ENCODE results near the gene SMIM13.
A peak's percentile ranks its signal among the peaks of the same experiment; 100 is the strongest.

SMIM13 gene

DNA sequence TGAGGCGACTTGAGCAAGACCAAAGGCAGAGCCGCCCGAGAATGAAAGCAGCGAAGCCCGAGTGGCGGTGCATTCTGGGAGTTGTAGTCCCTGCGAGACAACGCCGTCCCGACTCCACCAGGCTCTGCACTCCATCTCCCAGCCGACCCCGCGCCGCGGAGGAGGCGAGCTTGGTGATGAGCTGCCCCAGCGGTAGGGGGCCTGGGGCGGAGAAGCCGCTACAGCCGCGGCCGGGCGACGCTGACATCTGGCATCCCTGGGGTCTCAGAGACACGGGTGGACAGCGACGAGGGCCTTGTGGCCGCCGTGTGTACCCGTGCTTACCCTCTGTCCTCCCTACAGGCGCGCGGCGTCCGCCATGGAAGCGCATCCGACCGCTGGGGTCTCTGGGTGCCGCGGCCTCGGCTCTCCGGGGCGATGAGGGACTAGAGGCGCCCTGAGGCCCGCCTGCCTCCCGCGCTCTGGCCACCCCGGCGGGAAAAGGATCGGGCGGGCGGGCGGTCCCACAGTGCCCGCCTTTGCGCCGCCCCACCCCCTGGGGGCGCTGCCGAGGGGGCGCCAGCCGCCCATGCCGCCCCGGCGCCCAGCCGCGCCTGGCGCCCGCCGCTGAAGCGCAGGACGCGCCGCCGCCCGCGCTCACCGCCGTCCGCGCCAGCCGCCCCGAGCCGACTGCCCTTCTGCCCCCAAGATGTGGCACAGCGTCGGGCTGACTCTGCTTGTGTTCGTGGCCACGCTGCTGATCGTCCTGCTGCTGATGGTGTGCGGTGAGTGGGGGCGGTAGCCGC lies at the start of gene SMIM13:
TSS of gene SMIM13 (plus strand) at position 209 of the 785 bp plus-strand sequence. CDS start at position 689, 480 bp downstream.
- peak; percentile 97 for DNase-seq

DNA sequence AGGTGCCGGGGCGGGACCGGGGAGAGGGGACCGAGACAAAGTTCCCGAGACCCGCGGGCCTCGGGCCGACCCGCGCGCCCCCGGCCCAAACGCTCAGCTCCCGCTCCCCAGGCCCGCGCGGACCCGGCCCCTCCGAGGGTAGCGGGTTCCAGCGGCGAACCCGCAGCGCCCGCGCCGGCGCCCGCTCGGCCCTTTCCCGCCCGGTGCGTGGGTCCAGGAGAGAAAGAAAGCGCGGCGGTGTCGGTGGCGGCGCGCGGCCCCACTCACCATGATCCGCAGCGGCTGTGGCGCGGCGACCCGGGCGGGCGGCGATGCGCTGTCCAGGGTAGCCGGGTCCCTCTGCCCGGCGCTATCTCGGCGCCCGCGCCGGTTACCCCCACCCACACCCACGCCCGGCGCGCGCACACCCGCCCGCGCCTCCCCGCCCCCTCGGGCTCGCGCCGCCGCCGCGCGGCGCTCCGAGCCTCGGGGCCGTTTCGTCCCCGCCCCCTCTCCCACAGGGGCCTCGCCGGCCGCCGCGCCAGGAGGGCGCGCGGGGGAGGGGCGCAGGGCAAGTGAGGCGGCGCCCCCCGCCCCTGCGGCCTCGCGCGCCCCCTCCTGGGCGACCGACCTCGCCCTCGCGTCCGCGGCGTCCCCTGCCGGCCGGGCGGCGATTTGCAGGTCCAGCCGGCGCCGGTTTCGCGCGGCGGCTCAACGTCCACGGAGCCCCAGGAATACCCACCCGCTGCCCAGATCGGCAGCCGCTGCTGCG lies 49.5 kb upstream of the SMIM13 start, which contains the start of gene ELOVL2:
TSS of gene ELOVL2 (minus strand) at position 345 of the 751 bp plus-strand sequence. CDS start at position 270, 75 bp downstream.
- peak; percentile 16 for DNase-seq

DNA sequence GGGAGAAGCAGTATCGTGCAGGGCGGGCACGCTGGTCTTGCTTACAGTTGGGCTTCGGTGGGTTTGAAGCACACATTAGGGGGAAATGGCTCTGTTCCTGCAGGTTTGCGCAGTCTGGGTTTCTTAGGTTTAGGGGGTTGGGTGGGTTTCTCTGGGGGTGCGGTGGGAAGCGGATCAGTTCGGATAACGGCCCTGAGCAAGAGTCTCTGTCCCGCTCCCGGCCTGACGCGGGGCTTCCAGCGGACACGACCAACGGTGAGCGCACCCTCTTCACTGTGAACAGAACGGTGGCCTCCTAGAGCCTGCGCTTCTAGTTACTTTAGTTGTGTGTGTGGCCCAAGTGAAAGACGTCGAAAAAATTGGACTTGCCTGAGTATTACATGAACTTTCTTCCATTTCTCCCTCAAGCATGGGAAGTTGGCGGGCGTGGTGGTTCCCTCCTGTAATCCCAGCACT lies 48.9 kb upstream of the SMIM13 start:
- DNase-seq = no peak

DNA sequence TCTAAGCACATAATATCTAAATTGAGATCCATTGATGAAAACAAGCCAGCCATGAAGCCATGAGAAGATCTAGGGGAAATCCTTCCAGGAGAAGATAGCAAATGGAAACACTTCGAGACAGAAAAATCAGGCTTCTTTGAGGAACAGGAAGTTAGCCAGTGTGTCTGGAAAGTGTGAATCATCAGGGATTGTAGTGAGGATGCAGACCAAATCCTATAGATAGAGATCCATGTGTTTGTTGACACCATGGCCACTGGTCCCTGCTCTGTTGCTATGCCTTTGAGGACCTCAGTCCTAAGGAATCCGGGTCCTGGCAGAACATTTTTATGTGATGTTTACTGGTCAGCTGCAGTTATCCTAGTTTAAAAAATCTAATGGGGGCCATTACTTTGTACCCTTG lies 42.9 kb upstream of the SMIM13 start:
- no peak for DNase-seq

DNA sequence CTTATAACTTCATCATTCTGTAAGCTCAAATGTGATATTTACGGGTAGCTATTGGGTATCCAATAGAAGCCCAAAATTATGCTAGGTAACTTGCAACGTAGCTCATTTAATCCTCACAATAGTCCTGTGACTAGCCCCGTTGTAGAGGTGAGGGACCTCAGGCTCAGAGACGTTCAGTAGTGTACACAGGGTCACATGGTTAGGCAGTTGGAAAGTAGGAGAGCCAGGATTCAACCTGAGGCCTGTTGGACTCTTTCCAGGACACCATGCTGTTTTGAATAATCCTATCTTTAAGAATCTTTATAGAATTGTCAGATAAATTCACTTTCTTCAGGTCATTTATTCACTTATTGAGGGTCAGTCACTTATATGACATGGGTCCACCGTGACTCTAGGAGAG lies 40.3 kb upstream of the SMIM13 start:
- no peak for DNase-seq

DNA sequence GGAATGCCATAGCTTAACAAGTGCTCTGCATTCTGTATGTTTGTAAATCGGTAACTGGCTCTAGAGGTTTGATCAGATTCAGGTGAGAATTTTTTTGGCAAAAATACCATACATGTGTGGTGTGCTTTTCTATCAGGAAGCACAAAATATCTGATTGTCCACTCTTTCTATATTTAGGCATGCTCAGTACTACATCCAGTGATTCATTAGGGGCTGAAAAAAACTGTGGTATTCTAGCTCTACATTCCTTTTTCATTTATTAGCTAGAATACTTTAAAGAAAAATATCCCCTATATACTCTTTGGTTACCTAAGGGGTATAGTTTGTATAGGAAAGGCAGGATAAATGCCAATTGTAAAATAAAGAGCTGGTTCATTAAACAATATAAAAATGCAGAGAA lies 38.9 kb upstream of the SMIM13 start:
- no peak for DNase-seq

DNA sequence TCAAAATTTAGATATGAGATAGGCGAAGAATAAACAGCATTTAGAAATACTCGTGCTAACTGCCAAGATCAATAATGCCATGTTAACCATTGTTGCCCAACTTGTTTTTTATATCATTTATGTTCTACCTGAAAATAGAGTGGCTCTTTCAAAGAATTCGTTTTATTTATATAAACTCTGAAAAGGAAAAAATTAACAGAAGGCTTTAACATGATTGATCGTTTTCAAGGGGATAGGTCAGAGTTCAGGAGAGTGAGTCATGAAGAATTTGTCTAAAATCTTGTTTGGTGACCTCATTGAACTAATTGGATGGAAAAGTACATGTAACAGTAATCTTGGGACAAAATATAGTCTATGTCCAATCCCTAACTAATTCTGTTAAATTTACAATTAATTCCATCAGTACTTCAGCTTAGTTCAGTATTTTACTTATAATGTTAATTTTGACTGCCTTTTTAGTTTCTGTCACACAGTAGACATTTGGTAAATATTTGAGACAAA lies 38.5 kb upstream of the SMIM13 start:
- no peak for DNase-seq

DNA sequence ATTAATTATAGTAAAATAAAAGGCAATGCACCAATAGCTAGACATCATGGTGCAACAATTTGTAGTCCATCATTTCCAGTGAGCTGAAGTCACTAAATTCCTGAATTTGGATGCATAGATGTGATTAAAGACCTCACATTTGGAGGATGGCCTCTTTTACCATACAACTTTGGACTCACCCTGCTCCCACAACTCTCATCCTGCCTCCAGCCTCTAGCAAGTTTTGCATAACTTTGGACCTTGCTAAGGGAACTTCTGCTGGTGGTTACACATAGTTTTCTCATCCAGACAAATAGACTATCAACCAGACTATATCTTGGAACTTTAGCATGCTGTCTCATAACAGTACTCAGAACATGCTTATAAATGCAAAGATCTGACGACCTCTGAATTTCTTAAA lies 36.8 kb upstream of the SMIM13 start:
- no peak for DNase-seq

DNA sequence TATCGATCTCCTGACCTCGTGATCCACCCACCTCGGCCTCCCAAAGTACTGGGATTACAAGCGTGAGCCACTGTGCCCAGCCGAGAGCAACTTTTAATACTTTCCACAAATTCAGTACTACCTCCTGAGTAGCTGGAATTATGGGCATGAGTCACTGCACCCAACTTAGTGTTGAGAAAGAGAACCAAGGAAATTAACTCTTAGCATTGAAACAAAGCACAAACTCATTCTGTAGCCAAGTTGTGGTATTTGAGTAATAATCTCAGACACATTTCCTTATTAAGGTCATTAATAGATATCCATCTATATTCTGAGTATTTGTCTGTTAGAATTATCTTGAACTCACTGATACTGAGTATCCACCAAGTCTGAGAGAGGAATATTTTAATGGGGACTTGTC lies 35.2 kb upstream of the SMIM13 start:
- no peak for DNase-seq

DNA sequence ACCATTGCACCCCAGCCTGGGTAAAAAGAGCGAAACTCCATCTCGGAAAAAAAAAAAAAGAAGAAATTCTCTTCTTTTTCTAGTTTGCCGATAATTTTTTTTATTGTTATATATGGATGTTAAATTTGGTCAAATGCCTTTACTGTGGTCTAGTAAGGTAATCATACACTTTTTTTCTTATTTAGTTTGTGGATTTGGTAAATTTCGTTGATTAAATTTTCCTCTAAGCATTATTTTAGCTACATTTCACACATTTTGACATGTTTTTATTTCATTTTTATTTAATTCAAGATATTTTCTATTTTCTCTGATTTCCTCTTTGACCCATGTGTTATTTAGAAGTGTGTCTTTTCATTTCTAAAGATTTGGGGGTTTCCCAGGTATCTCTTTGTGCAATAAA lies 31.6 kb upstream of the SMIM13 start:
- DNase-seq = no peak

DNA sequence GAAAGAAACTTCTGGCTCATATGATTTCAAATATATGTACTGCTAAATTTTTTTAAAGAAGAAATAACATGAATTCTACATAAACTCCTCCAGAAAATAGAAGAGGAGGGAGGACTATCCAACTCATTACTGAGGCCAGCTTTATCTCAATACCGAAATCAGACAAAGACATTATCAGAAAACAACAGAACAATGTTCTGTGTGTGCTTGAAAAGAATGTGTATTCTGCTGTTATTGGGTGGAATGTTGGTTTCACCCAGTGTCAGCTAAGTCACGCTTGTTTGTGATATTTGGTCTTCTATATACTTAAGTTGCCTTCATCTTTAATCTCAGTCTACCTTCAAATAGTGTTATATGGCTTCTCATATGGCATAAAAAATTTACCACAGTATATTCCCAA lies 30.9 kb upstream of the SMIM13 start:
- no peak for DNase-seq

DNA sequence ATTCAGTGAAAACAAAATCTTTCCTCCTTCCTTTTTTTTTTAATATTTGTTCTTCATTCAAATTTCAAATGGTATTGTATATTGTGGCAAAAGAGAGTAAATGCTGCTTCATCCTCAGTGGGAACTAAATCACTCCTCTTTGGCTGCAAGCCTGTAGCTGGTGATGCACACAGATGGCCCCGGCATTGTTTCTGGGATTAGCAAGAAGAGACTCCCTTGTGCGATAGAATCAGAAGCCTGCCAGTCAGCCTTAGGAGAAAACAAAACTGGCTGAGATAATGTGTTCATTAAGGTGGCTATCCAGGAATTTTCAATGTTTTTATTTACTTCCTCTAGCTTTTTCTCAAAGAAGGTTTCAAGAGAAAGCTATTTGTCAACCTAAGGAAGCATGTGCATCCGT lies 28.8 kb upstream of the SMIM13 start:
- DNase-seq = no peak

DNA sequence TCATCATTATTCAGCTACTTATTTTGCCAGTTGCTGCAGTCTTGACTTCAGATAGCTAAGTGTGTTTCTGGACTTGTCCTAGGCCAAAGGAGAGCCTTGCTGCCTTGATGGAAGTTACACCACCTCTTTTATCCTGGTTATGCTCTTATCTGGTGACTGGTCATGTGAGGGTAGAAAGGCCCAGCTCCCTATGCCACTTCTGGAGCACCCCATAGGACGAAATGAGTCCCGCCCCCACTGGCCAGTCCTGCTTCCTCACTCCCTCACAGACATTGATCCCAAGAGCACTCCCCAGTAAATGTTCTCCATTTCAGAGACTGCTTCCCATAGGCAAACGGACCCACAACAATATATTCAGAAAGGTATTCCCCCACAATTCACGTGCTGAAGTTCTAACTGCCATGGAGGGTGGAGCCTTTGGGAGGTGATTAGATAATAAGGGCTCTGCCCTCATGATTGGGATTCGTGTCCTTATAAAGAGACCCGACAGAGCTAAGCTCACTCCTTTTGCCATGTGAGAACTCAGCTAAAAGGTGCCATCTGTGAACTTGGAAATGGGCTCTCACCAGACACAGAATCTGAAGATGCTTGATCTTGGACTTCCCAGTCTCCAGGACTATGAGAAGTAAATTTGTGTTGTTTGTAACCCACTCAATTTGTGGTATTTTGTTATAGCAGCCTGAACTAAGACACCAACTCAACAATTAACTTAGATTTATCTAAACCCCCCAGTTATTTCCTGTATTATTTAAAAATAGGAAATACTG lies 28.0 kb upstream of the SMIM13 start:
- no peak for DNase-seq

DNA sequence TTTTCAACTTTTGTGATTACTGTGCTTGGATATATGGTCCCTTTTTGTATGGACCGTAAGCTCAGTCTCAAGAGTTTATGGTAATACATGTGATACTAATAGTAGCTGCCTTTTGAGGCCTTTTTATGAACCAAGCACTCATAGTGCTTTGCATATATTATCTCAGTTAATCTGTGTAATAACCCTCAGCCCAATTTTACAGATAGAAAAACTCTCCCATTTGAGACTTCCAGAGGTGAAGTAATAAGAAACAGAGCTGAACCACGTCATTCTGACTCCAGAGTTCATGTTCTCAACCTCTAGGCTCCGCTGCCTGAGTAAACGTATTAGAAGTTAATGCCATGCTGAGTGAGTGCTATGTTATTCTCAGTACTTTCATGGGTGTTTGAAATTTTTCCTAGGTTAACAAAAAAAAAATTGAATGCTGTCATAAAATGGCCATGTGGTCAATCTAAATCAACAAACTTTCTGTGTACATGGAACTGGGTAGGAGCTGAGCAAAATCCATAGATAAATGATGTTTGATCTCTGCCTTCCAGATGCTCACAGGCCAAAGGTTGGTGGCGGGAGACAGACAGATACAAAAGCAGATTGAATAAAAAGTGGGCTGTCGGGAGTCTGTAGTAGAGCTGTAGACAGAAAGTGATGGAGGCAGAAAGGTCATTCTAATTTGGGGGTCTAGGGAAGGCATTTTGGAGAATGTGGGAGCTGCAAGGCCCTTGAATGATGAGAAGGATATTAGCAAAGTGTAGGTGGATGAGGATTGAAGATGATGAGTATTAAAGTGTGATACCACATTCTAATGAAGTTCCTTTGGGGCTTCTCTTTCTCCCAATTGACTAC lies 26.9 kb upstream of the SMIM13 start:
- DNase-seq = no peak

DNA sequence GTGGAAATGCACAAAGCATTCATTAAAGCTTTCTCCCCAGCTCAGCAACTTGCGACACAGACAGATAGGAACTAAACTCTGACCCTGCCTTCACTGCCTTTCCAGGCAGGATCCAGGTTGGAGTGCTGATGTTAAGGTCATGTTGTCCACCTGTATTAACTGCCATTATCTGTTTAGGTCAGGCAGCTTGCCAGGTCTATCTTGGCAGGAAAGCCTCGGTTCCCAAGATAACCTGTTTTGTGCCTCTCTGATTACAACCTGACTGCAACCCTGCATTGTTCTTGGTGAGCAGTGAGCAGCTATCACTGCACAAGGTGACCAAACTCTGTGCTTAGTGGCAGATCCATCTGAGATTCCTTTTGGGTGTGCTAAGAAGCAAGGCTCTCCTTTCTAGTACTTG lies 26.3 kb upstream of the SMIM13 start:
- DNase-seq = no peak

DNA sequence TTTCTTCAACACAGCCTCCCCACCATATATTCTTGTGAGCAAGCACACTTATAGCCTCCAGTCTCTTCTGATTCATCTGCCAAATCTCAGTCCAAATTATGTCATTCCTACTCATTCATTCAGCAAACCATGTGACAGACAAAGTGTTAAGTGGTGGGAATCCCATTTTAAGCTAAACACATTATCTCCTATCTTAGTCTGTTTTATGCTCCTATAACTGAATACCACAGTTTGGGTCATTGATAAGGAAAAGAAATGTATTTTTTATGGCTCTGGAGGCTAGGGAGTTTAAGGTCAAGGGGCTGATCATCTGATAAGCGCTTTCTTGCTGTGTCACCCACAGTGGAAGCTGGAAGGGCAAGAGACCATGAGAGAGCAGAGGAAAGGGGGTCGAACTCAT lies 23.9 kb upstream of the SMIM13 start:
- no peak for DNase-seq

DNA sequence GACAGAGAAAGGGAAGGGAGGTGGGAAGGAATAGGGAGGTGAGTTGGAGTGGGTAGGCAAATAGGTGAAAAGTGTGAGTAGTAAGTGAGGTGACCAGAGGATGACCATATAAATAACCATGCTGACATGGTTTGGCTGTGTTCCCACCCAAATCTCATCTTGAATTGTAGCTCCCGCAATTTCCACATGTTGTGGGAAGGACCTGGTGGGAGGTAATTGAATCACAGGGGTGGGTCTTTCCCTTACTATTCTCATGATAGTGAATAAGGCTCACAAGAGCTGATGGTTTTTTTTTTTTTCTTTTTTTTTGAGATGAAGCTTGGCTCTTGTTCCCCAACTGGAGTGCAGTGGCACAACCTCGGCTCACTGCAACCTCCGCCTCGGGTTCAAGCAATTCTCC lies 21.5 kb upstream of the SMIM13 start:
- no peak for DNase-seq

DNA sequence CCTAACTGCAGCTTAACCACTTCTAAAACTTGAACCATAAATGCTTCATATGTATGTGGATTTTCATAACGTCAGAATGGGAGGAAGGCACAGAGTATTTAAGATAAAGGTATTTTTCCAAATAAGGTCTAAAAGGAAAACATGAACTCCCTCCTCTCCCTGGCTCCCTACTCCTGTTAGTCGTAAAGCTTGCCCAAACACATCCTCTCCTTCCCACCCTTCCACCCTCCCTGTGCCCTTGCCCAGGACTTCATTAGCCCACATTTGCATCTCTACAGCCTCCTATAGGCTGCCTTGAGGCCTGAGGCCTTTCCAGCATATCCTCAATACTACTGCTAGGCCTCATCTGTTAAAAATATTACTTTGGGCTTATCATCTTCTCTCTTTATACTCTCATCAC lies 17.1 kb upstream of the SMIM13 start:
- DNase-seq = no peak

DNA sequence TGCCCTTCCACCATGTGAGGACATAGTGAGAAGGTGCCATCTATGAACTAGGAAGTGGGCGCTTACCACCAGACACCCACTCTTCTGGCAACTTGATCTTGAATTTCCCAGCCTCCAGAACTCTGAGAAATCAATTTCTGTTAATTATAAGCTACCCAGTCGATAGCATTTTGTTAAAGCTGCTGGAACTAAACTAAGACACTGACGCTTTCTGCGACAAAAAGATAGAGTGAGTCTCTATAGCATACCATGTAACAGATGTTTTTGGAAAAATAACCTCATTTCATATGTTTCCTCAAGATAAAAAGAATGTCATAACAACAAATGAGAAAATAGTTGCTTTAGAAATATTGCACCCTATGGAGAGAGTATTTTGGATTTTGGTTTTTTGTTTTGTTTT lies 15.4 kb upstream of the SMIM13 start:
- no peak for DNase-seq

DNA sequence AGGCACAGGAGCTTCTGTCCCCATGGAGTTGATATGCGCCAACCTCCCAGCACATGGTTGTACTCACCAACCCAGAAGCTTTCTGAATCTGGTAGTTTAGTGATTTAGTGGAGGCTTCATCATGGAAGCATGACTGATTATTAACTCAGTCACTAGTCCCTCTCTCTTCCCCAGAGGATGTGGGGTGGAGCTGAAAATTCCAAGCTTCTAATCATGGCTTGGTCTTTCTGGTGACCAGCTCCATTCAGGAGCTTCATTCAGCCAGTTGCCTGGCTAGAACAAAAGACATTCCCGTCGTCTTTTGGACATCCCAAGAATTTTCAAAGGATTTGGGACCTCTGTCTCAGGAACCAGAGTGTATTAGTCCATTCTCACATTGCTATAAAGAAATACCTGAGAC lies 13.3 kb upstream of the SMIM13 start:
- DNase-seq = no peak

DNA sequence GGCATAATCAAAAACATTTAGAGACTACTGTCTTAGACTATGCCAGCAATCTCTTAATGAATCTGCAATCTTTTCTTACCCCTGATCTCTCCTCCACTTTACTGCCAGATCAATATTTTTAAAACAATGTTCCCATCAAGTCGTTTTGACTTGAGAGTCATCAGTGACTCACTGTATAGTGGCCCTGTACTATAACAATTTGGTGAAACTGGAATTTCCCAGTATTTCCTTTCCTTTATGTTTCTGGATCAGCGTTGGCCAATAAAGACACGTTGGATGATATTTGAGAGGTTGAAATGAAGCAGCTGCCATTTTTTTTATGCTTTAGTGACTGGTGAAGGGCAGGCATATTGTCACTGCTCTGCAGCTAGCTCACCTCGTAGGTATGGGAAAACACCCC lies 10.1 kb upstream of the SMIM13 start:
- no peak for DNase-seq

DNA sequence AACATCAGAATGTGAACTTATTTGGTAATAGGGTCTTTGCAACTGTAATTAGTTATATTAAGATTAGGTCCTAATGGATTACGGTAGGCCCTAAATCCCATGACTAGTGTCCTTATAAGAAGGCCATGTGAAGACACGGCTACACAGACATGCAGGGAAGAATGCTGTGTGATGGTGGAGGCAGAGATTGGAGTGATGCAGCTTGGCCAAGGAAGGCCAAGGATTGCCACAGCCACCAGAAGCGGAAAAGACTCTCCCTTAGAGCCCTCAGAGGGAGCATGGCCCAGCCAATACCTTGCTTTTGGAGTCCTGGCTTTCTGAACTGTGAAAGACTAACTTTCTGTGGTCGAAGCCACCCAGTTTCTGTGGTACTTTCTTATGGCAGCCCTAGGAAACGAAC lies 9.7 kb upstream of the SMIM13 start:
- DNase-seq = no peak
